Measurements from ENCODE around the gene PPFIBP1.

The PPFIBP1 gene

DNA sequence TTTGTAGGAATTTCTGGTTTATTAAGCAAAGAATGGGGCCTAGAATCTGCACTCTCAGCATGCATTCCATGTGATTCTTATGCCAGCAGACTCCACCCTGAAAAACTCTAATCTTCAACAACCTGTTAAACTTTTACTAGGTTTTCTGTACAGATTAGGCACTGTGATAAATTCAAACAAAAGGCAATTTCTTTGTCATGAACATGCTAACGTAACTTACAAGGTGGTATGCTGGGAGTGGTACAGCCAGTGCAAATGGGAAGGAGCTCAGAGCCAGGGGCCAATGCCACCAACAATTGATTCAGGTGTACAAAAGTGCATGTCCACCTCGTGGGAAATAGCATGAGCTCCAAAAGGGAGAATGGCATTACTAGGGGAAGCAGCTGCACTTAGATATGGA lies 83.0 kb downstream of the PPFIBP1 start:
- Mint-ChIP-seq H3K4me1 (no peaks in the 10 kb centered on the region), H3K9me3 (peaks cover 6% of the 10 kb centered on the region), H3K27me3 (no peaks in the 10 kb centered on the region), H3K36me3 (peaks cover 2% of the 10 kb centered on the region), H3K27ac (no peak overlapping the region), H3K4me3 (no peak overlapping the region)

DNA sequence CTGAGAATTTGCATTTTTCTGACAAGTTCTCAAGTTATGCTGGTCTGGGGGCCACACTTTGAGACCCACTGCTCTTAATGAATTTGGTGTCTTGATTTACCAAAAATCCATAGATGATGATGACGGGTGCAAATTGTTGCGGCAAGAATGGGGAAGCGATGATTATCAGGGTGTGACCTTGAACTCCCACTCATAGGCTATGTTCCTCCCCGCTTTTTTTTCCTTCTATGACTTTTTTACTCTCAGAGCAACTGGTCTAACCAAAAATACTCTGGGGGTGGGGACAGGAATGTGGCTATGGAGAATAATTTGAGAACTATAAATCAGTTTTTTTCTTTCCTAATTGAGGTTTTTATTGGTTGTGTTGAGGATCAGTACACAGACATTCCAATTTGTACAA lies 83.6 kb downstream of the PPFIBP1 start:
- no peak overlapping the region for H3K4me3 Mint-ChIP-seq
- H3K4me1 Mint-ChIP-seq = no peaks in the 10 kb centered on the region
- H3K36me3 Mint-ChIP-seq = peaks cover 2% of the 10 kb centered on the region

DNA sequence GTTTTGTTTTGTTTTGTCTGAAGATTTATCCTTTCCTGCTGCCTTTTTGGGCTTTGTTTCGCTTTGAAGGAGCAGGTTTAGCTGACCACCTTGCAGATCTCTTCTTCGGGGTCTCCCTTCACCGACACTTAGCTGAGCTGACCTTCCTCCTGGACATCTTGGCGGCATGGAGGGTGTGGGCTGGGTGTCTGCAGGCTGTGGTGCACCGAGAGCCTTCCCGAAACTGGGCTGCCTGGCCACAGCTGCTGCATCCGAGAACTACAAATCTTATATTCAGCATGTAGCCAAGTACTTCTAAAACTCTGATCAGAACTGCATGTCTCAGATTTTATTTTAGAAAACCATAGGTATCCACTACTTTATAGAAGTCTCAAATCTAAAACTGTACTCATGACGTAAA lies 84.9 kb downstream of the PPFIBP1 start:
- Mint-ChIP-seq H3K9me3 (peaks cover 2% of the 10 kb centered on the region), H3K4me1 (no peaks in the 10 kb centered on the region), H3K36me3 (peaks cover 5% of the 10 kb centered on the region), H3K27me3 (no peaks in the 10 kb centered on the region), H3K27ac (no peak overlapping the region), H3K4me3 (no peak overlapping the region)

More for the DNA sequence above, 83.6 kb downstream of the PPFIBP1 start:
- Mint-ChIP-seq H3K27me3 (no peaks in the 10 kb centered on the region), H3K9me3 (peaks cover 6% of the 10 kb centered on the region), H3K27ac (no peak overlapping the region)

DNA sequence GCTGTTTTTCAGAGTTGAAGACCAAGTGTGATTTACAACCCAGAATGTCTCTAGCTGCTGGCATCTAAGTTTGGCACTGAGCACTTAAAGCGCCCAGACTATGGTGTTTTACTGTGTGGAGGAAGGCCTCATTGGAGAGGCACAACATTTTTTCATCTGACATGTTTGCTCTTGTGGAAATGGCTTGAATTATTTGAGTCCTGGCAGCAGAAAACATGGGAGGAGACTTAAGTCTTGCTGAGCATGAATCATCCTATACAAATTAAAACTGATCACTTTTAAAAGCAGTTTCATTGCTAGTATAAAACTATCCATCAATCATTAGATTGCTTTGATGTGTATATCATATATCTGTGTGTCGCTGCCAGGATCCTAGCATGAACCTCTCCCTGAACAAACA lies 86.4 kb downstream of the PPFIBP1 start:
- Mint-ChIP-seq H3K27me3 (no peaks in the 10 kb centered on the region), H3K4me3 (no peak overlapping the region), H3K27ac (no peak overlapping the region), H3K9me3 (no peaks in the 10 kb centered on the region), H3K36me3 (peaks cover 6% of the 10 kb centered on the region), H3K4me1 (no peaks in the 10 kb centered on the region)

DNA sequence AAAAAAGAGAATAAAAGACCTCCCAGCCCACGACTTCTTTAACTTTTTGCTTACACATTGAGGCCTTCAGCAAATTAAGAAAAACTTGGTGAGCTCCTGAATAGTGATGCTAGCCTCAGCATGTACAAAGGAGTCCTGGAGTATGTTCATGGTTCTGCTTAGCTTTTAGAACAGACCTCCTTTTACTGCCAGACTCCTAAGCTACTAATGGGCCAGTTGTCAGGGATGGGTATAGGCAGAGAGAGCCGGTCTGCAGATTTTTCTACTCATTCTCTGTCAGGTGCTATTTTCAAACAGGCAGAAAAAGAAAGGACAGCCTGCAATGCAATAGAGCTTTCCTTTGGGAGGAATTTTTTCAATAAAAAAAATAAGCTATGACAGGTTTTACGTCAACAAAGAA lies 90.4 kb downstream of the PPFIBP1 start:
- H3K27ac Mint-ChIP-seq = no peak overlapping the region
- H3K27me3 Mint-ChIP-seq = no peaks in the 10 kb centered on the region
- peaks cover 17% of the 10 kb centered on the region for H3K4me1 Mint-ChIP-seq
- H3K36me3 Mint-ChIP-seq = peaks cover 6% of the 10 kb centered on the region
- no peak overlapping the region for H3K4me3 Mint-ChIP-seq
- no peaks in the 10 kb centered on the region for H3K9me3 Mint-ChIP-seq

GRCh38 chr12:27614866-27615265 lies 90.9 kb downstream of the PPFIBP1 start:
- Mint-ChIP-seq H3K27me3 (no peaks in the 10 kb centered on the region), H3K36me3 (peaks cover 4% of the 10 kb centered on the region), H3K9me3 (no peaks in the 10 kb centered on the region), H3K4me3 (no peak overlapping the region), H3K4me1 (peaks cover 19% of the 10 kb centered on the region), H3K27ac (no peak overlapping the region)

GRCh38 chr12:27615331-27615891 lies 91.4 kb downstream of the PPFIBP1 start:
- H3K36me3 Mint-ChIP-seq = peaks cover 4% of the 10 kb centered on the region

DNA sequence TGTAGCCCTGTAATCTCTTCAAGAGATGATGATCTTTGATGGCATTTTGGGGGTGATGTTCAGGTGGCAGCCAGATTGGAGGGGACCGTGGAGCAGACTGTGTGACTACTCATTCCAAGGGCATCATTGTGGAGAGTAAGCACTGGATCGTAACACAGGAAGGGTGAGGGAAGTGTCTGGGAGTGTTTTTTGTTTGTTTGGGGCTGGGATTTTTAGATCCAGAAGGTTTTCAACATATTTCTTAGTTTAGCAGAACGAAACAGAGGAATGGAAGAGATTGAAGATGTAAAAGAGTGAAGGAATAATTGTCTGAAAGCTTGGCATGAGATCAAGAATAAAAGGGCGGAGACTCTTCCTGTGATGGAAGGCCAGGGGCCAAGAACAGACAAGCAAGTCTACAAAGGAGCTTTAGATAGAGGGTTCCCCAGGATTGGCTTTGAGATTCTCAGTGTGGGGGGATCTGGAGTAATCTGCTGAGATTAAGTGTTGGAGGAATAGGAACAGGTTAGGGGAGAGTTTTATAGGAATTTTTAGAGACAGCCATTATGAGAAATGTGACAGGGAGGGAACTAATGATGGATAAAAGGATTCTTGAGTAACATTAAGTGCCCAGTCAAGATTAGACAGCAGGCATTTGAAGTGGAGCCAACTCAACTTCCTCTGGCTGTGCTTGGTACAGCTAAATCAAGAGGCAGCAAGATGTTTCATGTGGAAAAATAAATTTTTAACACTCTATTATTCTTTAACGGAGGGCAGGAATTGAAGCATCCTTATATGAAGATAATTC lies 92.5 kb downstream of the PPFIBP1 start:
- Mint-ChIP-seq H3K27me3 (no peaks in the 10 kb centered on the region), H3K36me3 (peaks cover 4% of the 10 kb centered on the region), H3K4me3 (no peak overlapping the region), H3K4me1 (peaks cover 19% of the 10 kb centered on the region), H3K27ac (peak overlapping the region; percentile 8), H3K9me3 (no peaks in the 10 kb centered on the region)

More at GRCh38 chr12:27615331-27615891, 91.4 kb downstream of the PPFIBP1 start:
- no peak overlapping the region for H3K4me3 Mint-ChIP-seq
- H3K27me3 Mint-ChIP-seq = no peaks in the 10 kb centered on the region
- peaks cover 19% of the 10 kb centered on the region for H3K4me1 Mint-ChIP-seq
- no peak overlapping the region for H3K27ac Mint-ChIP-seq
- no peaks in the 10 kb centered on the region for H3K9me3 Mint-ChIP-seq

GRCh38 chr12:27618836-27619235 lies 94.8 kb downstream of the PPFIBP1 start:
- no peaks in the 10 kb centered on the region for H3K9me3 Mint-ChIP-seq
- H3K27ac Mint-ChIP-seq = no peak overlapping the region
- H3K36me3 Mint-ChIP-seq = peaks cover 2% of the 10 kb centered on the region
- H3K27me3 Mint-ChIP-seq = no peaks in the 10 kb centered on the region
- H3K4me1 Mint-ChIP-seq = peaks cover 19% of the 10 kb centered on the region
- no peak overlapping the region for H3K4me3 Mint-ChIP-seq

GRCh38 chr12:27619308-27619707 lies 95.3 kb downstream of the PPFIBP1 start:
- Mint-ChIP-seq H3K4me1 (peaks cover 19% of the 10 kb centered on the region), H3K4me3 (no peak overlapping the region), H3K9me3 (no peaks in the 10 kb centered on the region), H3K27ac (no peak overlapping the region), H3K27me3 (no peaks in the 10 kb centered on the region), H3K36me3 (no peaks in the 10 kb centered on the region)

GRCh38 chr12:27620121-27620520 lies 96.1 kb downstream of the PPFIBP1 start:
- Mint-ChIP-seq H3K4me1 (peaks cover 19% of the 10 kb centered on the region), H3K27me3 (no peaks in the 10 kb centered on the region), H3K9me3 (no peaks in the 10 kb centered on the region), H3K36me3 (no peaks in the 10 kb centered on the region), H3K4me3 (no peak overlapping the region), H3K27ac (peak overlapping the region; percentile 2)

DNA sequence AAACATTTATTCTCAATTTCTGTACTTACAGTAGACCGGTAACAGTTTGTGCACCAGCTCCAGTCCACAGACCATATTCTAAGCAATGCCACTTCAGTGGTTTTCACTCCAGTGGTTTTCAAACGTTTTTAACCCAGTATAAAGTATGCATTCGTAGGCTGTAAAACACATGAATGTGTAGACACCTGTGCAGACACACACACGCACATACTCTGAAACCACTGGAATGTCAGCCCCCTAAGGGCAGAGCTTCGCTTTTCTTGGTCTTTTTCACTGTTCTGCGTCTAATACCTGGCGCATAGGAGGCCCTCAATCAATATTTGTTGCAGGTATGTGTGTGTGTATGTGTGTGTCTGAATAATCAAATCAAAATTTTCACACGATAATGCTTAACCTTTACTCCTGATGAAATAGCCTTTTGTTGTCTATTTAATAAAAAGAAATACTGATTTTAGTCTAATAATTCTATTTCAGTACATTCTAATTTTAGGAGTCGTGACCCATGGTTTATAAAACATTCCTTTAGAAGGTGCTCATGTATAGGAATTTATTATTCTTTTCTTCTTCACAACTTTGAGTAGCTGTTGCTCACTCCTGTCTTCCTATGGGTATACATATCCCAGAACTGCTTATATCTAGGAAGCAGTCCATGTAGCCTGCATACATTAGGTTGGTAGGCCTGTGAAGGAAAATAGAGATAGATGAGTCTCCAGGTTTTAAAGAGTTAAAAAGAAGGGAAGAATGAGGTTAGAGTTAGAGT lies 98.6 kb downstream of the PPFIBP1 start:
- no peaks in the 10 kb centered on the region for H3K36me3 Mint-ChIP-seq
- H3K4me3 Mint-ChIP-seq = no peak overlapping the region
- no peaks in the 10 kb centered on the region for H3K27me3 Mint-ChIP-seq
- H3K9me3 Mint-ChIP-seq = no peaks in the 10 kb centered on the region
- no peak overlapping the region for H3K27ac Mint-ChIP-seq
- H3K4me1 Mint-ChIP-seq = peaks cover 15% of the 10 kb centered on the region

DNA sequence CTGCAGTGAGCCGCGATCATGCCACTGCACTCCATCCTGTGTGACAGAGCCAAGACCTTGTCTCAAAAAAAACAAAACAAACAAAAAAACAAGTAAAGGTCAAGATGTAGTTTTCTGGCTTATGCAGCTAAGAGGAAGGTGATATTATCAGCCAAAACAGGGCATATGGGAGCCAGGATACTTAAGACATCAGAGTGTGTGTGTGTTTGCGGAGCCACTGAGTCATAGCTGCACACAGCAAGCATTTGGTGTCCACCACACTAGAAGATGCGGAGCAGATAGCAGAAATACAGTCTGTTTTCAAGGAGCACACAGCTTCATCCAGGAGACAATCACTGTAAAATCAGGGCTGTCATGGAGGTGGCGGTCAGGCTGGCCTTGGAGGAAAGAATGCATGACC lies 99.6 kb downstream of the PPFIBP1 start:
- Mint-ChIP-seq H3K4me1 (peaks cover 19% of the 10 kb centered on the region), H3K36me3 (no peaks in the 10 kb centered on the region), H3K9me3 (no peaks in the 10 kb centered on the region), H3K27ac (no peak overlapping the region), H3K4me3 (no peak overlapping the region), H3K27me3 (no peaks in the 10 kb centered on the region)

DNA sequence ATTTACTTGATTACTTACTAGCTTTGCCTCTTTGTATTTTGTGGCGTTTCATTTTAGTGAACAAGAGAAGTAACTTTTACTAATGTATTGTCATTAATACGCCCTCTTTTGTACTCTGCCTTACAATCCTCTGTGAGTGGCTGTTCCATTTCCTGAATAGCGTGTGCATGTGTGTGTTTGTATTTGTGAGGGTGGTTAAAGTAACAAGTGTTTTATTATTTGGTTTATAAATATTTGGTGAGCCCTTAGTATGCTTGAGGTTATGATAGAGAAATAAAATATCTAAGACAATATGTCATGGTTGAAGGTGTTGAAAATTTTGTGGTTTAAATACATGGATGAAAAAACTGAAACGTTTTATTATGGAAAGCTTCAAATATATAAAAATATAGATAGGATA lies 100.6 kb downstream of the PPFIBP1 start:
- Mint-ChIP-seq H3K36me3 (no peaks in the 10 kb centered on the region), H3K4me1 (peaks cover 10% of the 10 kb centered on the region), H3K27me3 (no peaks in the 10 kb centered on the region), H3K9me3 (no peaks in the 10 kb centered on the region), H3K4me3 (no peak overlapping the region), H3K27ac (no peak overlapping the region)

DNA sequence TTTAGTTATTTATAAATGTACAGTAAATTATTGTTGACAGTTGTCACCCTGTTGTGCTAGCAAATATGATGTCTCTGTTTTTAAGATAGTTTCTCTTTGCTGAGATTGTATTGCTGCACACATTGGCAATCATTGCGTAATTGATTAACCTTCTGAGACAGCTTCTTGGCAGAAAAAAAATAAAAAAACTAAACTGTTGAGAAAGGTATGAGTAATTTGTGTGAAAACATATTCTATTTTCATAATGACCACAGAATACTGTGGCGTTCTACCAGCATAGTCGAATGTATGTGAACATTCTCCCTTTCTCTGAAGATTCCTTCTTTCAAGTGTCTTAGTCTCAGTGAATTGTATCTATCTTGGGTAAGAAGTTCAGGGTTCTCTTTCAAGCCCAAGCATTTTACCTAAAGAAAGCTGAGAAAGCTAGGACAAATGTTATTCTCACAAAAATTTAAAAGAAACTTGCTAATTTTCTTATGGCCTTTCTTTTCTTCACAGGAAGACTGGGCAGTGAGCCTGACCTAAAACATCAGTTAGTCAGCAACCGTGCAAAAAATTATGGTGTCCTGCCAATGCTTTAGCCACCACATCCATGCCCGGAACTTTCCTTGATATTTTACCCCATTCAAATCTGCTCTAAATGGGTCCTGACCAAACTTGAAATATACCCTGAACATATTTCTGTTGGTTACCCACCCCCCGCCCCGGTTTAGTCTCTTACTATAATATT lies 103.3 kb downstream of the PPFIBP1 start:
- Mint-ChIP-seq H3K4me1 (peaks cover 9% of the 10 kb centered on the region), H3K36me3 (no peaks in the 10 kb centered on the region), H3K9me3 (no peaks in the 10 kb centered on the region), H3K27me3 (no peaks in the 10 kb centered on the region), H3K4me3 (no peak overlapping the region), H3K27ac (no peak overlapping the region)

Data from activated naive CD4-positive, alpha-beta T cell treated with anti-CD3 and anti-CD28 coated beads, Interleukin-2, amount 50 U/mL, for 24 hours (primary cell).